ENCODE data around the gene ZNF500. TPM values are rescaled to one million over a fixed set of nuclear protein-coding genes. Genes with fewer than 3 reads are reported as not detected.

Gene ZNF500
- 10.9 and 11.8 TPM in 2 replicates for total RNA-seq (2014; rRNA removed)
- polyA plus RNA-seq (2012), result 4.8 TPM

GRCh38 chr16:4766875-4767628, at the start of gene ZNF500:
ZNF500 (minus strand) TSS chr16:4767162; CDS start chr16:4765978, 1,184 bp downstream.
- DNase-seq (ENCODE audit: low read depth), result peak; percentile 92

DNA sequence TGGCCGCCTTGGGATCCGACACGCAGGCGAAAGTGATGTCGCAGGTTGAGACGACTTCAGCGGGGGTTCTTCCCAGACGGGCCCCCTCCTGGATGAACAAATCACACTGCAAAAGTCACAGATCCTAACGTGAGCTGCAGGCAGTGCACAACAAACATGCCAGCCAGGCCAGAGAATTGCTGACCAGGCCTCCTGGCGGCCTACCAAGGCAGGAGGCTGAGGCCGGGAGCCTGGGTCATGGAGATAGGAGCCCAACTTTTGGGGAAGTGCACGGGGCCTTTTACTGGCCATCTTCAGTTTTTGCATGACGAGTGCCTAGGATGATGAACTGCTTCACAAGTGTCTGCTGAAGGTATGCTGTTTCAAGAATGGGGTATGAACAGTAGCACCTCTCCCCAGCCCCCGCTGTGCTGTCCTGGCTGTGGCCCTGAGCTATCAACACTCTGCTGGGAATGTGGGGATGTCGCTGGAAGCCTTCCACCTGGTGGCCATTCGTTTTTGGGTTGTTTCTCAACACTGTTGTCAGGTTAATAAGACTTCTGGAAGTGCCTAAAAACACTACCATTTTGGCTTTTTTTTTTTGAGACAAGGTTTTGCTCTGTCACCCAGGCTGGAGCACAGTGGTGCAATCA, 47.7 kb upstream of the ZNF500 start:
- no peak for DNase-seq (ENCODE audit: low read depth)

DNA sequence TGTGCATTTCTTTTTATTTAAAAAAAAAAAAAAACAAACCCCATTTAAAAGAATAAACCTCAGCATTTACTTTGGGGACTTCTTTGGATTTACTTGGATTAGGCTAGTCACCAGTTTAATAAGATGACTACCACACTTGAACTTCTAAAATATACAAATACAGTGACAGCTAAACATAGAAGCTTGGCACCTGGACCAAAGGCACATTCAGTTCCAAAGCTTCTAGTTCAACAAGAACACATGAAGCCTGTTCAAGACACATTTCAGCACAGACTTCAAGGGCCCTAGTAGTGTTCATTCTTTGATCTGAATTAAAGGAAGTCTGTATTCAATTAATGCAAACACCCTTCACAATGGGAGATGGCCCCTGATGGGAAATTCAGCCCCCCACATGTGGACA, 47.1 kb upstream of the ZNF500 start:
- no peak for DNase-seq (ENCODE audit: low read depth)

DNA sequence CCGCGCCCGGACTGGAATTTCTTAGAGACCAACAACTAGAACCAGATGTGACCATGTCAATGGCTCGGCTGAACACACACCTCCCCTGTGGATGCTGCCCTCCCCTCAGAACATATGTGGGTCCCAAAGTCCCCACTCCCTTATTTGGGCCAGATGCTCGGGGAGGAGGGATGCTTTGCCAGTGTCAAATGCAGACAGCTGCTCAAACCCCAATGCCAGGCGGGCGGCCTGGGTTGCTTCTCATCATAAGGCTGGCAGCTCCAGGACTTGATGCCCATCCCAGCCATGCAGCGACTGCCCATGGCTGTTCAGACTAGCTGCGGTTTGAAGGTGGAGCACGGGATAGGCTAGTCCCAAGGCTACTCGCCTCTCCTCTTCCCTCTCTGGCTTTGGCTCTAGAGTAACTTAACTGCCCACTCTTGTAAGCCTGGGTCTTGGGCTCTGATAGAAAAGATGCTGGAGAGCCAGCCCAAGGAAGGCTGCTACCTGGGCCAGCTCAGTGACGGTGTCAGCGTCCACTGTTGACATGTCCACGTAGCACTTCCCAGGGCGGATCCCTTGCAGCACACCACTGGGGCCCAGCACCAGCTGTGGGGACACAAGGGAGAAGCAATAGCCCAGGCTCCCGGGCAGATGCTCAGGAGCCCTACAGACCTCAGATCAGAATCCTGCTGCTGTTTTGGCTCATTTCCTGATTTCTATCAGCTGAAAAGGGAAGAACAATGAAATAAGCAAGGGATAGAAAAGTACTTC, 46.5 kb upstream of the ZNF500 start:
- no peak for DNase-seq (ENCODE audit: low read depth)

DNA sequence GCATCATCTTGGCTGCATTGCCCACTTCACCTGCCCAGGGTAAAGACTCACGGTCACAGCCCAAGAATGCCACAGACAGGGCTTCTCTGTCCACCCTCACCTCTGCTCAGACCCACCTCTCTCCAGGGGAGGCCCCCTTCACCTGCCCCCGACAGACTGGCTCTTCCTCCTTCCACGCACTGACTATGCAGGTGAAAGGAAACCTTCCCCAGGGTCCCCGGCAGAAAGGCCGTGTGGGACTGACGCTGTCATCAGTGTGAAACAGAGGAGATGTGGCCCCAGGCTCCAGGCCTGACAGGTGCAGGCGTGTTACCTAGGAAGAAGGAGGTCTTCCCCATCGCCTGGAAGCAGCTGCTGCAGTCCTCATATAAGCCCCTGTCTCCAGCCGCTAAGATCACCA, 44.8 kb upstream of the ZNF500 start:
- no peak for DNase-seq (ENCODE audit: low read depth)

GRCh38 chr16:4811242-4811641, 44.3 kb upstream of the ZNF500 start:
- no peak for DNase-seq (ENCODE audit: low read depth)

GRCh38 chr16:4806280-4806679, 39.3 kb upstream of the ZNF500 start:
- no peak for DNase-seq (ENCODE audit: low read depth)

DNA sequence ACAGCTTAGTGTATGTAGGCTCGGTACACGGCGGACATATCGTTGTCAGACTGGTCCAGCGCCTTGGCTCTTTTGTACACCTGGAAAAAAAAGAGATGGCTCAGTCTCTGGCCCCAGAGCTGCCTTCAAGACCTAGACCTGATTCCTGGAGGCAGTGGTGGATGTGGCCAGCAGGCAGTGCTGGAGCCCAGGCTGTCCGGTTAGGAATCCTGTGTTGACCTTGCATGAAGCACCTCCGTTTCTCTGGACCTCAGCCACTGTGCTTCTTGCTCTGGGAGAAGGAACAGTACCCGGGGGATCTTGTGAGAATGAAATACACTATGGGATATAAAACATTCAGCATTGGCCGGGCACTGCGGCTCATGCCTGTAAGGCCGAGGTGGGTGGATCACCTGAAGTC, 38.3 kb upstream of the ZNF500 start:
- DNase-seq (ENCODE audit: low read depth), result no peak

- no peak for DNase-seq (ENCODE audit: low read depth)
Observed at GRCh38 chr16:4803898-4804762, 37.2 kb upstream of the ZNF500 start.

GRCh38 chr16:4803401-4803844, 36.5 kb upstream of the ZNF500 start:
- no peak for DNase-seq (ENCODE audit: low read depth)

- DNase-seq (ENCODE audit: low read depth), result peak; percentile 87
Observed at GRCh38 chr16:4802659-4803287, 35.8 kb upstream of the ZNF500 start.

DNA sequence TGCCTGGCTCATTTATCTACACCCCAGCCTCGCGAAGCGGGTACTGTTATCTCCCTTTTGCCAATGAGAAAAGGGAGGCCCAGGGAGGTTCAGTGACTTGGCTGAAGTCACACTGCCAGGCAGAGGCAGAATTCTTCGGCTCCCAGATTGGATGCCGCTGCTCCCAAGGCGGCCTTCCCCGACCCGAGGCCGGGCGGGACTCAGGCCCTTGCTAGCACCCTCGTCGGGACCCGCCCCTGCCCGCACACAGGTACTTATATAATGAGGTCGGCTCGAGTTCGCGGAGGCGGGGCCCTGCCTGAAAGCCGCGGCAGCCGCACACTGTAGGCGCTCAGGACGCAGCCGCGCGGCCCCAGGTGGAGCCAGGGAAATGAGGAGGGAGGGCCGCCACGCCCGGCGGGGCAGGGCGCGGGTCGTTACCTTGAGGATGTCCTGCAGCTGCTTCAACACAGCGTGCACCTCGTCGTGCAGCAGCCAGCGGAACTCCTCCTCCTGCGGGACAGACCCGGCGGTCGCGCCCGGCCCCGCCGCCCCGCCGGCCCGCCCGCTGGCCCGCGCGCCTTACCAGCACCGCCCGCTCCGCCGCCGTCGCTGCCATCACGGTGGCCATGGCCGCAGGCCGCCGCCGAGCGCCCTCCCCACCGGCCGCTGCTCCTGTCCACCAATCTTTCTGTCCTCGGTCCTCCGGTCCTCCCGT, 35.1 kb upstream of the ZNF500 start, which contains the start of gene ROGDI:
ROGDI (minus strand) TSS at position 672 of the 697 bp plus-strand sequence; CDS start at position 610, 62 bp downstream.
- DNase-seq (ENCODE audit: low read depth), result peak; percentile 19

- DNase-seq (ENCODE audit: low read depth), result no peak
Observed at GRCh38 chr16:4801051-4801961, 34.3 kb upstream of the ZNF500 start.

GRCh38 chr16:4800290-4801041, 33.5 kb upstream of the ZNF500 start:
- DNase-seq (ENCODE audit: low read depth), result no peak

DNA sequence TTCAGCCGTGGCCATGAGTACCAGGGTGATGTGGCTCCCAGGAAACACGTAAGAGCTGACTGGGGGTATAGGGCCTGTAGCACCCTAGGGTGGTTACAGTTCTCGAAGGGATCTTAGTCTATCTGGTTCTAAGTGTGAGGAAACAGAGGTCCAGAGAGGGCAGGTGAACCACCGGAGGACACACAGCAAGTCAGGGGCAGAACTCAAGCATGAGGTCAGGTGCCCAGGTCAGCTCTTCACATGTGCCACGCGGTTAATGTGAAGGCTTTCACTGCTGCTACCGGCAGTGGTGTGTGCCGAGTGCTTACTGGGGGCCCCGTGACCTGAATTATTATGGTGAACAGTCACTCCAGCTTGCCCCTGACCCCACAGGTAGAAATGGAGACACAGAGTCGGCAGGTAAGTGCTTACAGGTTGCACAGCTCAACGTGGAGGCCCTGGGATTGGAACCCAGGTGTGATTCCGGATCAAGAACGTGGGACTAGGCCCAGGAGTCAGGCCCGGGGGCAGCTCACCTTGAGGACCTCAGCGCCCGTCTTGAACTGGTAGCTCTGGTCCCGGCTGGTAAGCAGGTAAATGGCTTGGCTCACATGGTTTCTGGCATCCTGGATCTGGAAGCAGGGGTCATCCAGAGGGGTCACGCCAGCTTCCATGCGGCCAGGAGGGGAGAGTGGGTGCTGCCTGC, 32.4 kb upstream of the ZNF500 start:
- DNase-seq (ENCODE audit: low read depth), result no peak

- no peak for DNase-seq (ENCODE audit: low read depth)
Observed at GRCh38 chr16:4798456-4798855, 31.5 kb upstream of the ZNF500 start.

DNA sequence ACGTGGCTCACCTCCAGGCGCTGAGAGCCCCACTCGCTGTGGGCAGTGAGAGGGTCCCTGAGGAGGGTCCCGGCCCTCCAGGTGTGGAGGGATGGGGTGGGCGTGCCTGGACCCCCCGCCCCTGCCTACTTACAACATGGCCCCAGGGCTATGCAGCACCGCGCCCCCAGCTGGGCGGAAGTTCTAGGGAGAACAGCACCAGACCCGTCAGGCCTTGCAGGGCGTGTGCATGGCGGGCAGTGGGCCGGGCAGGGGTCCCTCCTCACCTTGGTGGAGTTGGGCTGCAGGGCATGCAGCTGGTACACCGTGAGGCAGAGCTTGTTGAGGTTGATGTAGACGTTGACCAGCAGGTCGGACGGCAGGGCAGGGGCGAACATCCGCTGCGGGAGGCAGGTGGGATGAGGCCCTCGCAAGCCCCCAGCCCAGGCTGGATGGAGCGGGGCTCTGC, 30.9 kb upstream of the ZNF500 start:
- DNase-seq (ENCODE audit: low read depth), result no peak

All from LHCN-M2 (cell line).